Caco-2 (cell line): ENCODE results near the gene MYBPC2. TPM values are rescaled to one million over a fixed set of nuclear protein-coding genes. Genes with fewer than 3 reads are reported as not detected.

ENCODE experiments used
- BruUV-seq: library from RNA; stranded (reverse); fragments of 400-500 nt; replicated peaks from 2 replicates; lab custom pipeline; 2021; lab: Mats Ljungman, UMichigan
- CTCF ChIA-PET: fragments of 300-600 bp; sonication (Branson Sonifier 250); formaldehyde crosslinking; loops from one replicate; lab custom pipeline; 2022; ENCODE audit warnings: antibody characterized with exemption; lab: Charles Lee
- POLR2A ChIA-PET: fragments of 300-600 bp; sonication (Branson Sonifier 250); formaldehyde crosslinking; loops from one replicate; lab custom pipeline; 2022; ENCODE audit warnings: antibody characterized with exemption; lab: Charles Lee
- DNase-seq, 2 experiments: peaks; one replicate each; pipeline versions ENCODE4 v3.0.0 to v3.0.0-alpha.2; 2020 to 2022
- H3K27me3 ChIP-seq: replicated peaks from 2 replicates; pipeline ENCODE4 v1.6.0; 2011; ENCODE audit warnings: low read length; ENCODE audit not compliant: control insufficient read depth, insufficient read depth
- H3K36me3 ChIP-seq: 2 replicates; pipeline ENCODE4 v1.5.1; 2011; ENCODE audit warnings: low read length; ENCODE audit not compliant: control insufficient read depth, insufficient read depth
- H3K4me1 ChIP-seq: fragments of 250-450 bp; sonication (Bioruptor Pico); 2 replicates; pipeline ENCODE4 v1.5.1; 2020; ENCODE audit warnings: mild to moderate bottlenecking
- H3K4me3 ChIP-seq: 2 replicates; pipeline ENCODE4 v1.5.1; 2011; ENCODE audit warnings: low read depth, mild to moderate bottlenecking, control low read depth, low read length
- H3K9me3 ChIP-seq: fragments of 250-450 bp; sonication (Bioruptor Pico); 2 replicates; pipeline ENCODE4 v1.5.1; 2020; ENCODE audit warnings: mild to moderate bottlenecking, moderate library complexity
- H3K27ac Mint-ChIP-seq: one replicate; pipeline ENCODE4 v1.8.0; 2022; ENCODE audit warnings: mixed read lengths; ENCODE audit not compliant: unreplicated experiment
- H3K27me3 Mint-ChIP-seq: one replicate; pipeline ENCODE4 v1.8.0; 2022; ENCODE audit warnings: mixed read lengths; ENCODE audit not compliant: insufficient read depth, unreplicated experiment
- H3K36me3 Mint-ChIP-seq: one replicate; pipeline ENCODE4 v1.8.0; 2022; ENCODE audit warnings: mild to moderate bottlenecking, mixed read lengths; ENCODE audit not compliant: insufficient read depth, unreplicated experiment
- H3K4me1 Mint-ChIP-seq: one replicate; pipeline ENCODE4 v1.8.0; 2022; ENCODE audit warnings: low read depth, mixed read lengths; ENCODE audit not compliant: unreplicated experiment
- H3K4me3 Mint-ChIP-seq: one replicate; pipeline ENCODE4 v1.8.0; 2022; ENCODE audit warnings: mild to moderate bottlenecking, moderate library complexity, mixed read lengths; ENCODE audit not compliant: unreplicated experiment
- H3K9me3 Mint-ChIP-seq: one replicate; pipeline ENCODE4 v1.8.0; 2022; ENCODE audit warnings: mixed read lengths; ENCODE audit not compliant: unreplicated experiment
- CTCF ChIP-seq, 2 experiments: fragments of 200-600 bp in 1 of 2; IDR thresholded peaks; 1 replicate in 1 of 2; 2 replicates in 1 of 2; pipeline versions ENCODE4 v1.5.1 to v1.8.0; 2011 to 2022; ENCODE audit warnings: antibody characterized with exemption in 1 of 2, control low read depth in 1 of 2, inconsistent platforms in 1 of 2, low read depth in 1 of 2, low read length in 1 of 2, mild to moderate bottlenecking in 1 of 2, moderate library complexity in 1 of 2; ENCODE audit not compliant: insufficient read depth in 1 of 2, severe bottlenecking in 1 of 2, unreplicated experiment in 1 of 2
- intact Hi-C: fragments of 100-400 bp; cut with micrococcal nuclease; formaldehyde crosslinking; loops from one replicate; pipeline ENCODE4 v1.10.0; 2022; ENCODE audit not compliant: unreplicated experiment
- total RNA-seq: library from RNA; stranded (reverse); gene quantifications from 2 replicates; pipeline ENCODE4 v1.2.3, GENCODE V29; 2022

MYBPC2 gene
- total RNA-seq, 1 experiment from 2014 or later: 1.6 TPM

DNA sequence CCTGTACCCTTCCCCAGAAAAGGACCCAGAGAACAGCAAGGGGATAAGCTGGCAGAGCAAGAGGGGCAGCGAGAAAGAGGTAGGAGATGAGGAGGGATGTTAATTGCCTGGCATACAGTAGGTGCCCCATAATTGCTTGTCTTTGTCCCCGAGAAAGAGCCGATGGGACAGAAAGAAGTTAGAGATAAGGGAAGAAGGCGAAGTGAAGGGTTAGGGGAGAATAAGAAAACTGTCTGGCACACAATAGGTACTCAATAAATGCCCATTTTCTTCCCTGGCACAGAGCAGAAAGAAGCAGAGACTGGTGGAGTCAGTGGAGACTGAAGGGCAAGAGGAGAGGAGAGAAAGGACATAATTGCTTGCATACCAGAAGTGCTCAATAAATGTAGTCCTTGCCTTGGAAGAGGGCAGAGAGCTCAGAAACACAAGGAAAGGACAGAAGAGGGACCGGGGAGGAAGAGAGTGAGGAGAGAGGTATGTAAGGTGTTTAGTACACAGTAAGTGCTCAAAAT is 62.4 kb downstream of the MYBPC2 start:
- Histone ChIP-seq H3K4me1 (peaks cover under 1% of the 10 kb centered on the region), H3K4me3 (no peak overlapping the region), H3K36me3 (no peaks in the 10 kb centered on the region), H3K9me3 (no peaks in the 10 kb centered on the region), H3K27me3 (no peaks in the 10 kb centered on the region)
- TF ChIP-seq CTCF (IDR thresholded peaks at IDR 0.05; ENCODE audit: insufficient read depth in 1 of 2, low read depth in 1 of 2, low read length in 1 of 2, severe bottlenecking in 1 of 2, unreplicated experiment in 1 of 2): no peak
- H3K27me3 Mint-ChIP-seq: peaks cover 24% of the 10 kb centered on the region
- H3K4me3 Mint-ChIP-seq: no peak overlapping the region
- intact Hi-C loops: no loop called here
- BruUV-seq: no TSS peak
- ChIA-PET POLR2A (no interaction called here), CTCF (no interaction called here)
- no peaks in the 10 kb centered on the region for H3K36me3 Mint-ChIP-seq
- no peaks in the 10 kb centered on the region for H3K9me3 Mint-ChIP-seq
- peaks cover 10% of the 10 kb centered on the region for H3K4me1 Mint-ChIP-seq
- no peak overlapping the region for H3K27ac Mint-ChIP-seq
- no peak for DNase-seq

- Histone ChIP-seq H3K27me3 (no peaks in the 10 kb centered on the region), H3K36me3 (no peaks in the 10 kb centered on the region), H3K4me1 (peaks cover 14% of the 10 kb centered on the region), H3K4me3 (no peak overlapping the region), H3K9me3 (no peaks in the 10 kb centered on the region)
- no peak overlapping the region for H3K4me3 Mint-ChIP-seq
- DNase-seq: peak in 1 of 2 experiments; percentile 21
- no TSS peak for BruUV-seq
- peaks cover 19% of the 10 kb centered on the region for H3K27me3 Mint-ChIP-seq
- POLR2A ChIA-PET: no interaction called here
- intact Hi-C loops: no loop called here
- H3K4me1 Mint-ChIP-seq: peaks cover 15% of the 10 kb centered on the region
- no peak overlapping the region for H3K27ac Mint-ChIP-seq
- no peak for TF ChIP-seq CTCF (IDR thresholded peaks at IDR 0.05; ENCODE audit: insufficient read depth in 1 of 2, low read depth in 1 of 2, low read length in 1 of 2, severe bottlenecking in 1 of 2, unreplicated experiment in 1 of 2)
- no peaks in the 10 kb centered on the region for H3K9me3 Mint-ChIP-seq
- CTCF ChIA-PET: no interaction called here
- no peaks in the 10 kb centered on the region for H3K36me3 Mint-ChIP-seq
These were observed 63.7 kb downstream of the MYBPC2 start for GRCh38 chr19:50496189-50497021.

GRCh38 chr19:50497022-50497405 is 64.3 kb downstream of the MYBPC2 start:
- BruUV-seq: no TSS peak
- Mint-ChIP-seq H3K4me1 (peaks cover 14% of the 10 kb centered on the region), H3K27ac (no peak overlapping the region), H3K27me3 (peaks cover 14% of the 10 kb centered on the region), H3K4me3 (no peak overlapping the region), H3K9me3 (no peaks in the 10 kb centered on the region), H3K36me3 (no peaks in the 10 kb centered on the region)
- Histone ChIP-seq H3K27me3 (no peaks in the 10 kb centered on the region), H3K4me3 (no peak overlapping the region), H3K4me1 (peaks cover 19% of the 10 kb centered on the region), H3K9me3 (no peaks in the 10 kb centered on the region), H3K36me3 (no peaks in the 10 kb centered on the region)
- TF ChIP-seq CTCF (IDR thresholded peaks at IDR 0.05; ENCODE audit: insufficient read depth in 1 of 2, low read depth in 1 of 2, low read length in 1 of 2, severe bottlenecking in 1 of 2, unreplicated experiment in 1 of 2): no peak
- intact Hi-C loops: no loop called here
- ChIA-PET CTCF (no interaction called here), POLR2A (no interaction called here)
- no peak for DNase-seq
